ENCODE measurements around the gene CASS4. TPM values are rescaled to one million over a fixed set of nuclear protein-coding genes. Genes with fewer than 3 reads are reported as not detected.
"Not testable (repeated sequence)": the region's sequence is repeated elsewhere in the genome, so short reads cannot be mapped to it uniquely, and the experiment has no call there.

The CASS4 gene
- total RNA-seq, 1 experiment from 2014 or later = 0.64 TPM

DNA sequence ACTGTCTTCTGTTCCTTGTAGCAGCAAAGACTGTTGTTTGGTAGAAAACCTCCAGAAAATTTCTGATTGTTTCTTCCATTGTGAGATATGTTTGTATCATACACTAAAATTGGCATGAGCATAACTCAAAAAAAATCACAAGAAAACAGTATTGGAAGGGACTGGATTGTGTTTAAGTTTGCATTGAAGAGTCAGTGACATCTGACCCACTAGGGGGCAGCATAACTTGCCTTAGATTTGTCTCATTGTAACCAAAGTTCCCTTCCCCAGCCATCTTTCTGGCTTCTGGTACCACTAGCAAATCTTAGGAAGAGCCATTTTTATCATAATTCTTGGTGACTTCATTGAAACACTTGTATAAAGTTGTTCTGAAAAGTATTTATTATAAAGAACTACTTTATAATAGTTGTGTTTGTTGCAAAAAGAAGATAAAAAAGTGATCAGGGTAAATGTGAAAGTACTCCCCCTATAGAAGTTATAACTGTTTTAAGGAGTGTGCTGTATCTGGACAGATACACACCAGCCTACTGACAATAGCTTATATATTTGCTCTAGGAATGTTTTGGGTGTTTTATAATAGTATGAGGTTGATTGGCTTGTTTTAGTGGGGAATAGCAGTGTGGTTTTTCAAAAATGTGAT lies 11.9 kb upstream of the CASS4 start:
- no peak overlapping the region for H3K27ac Mint-ChIP-seq (ENCODE audit: unreplicated experiment)
- BruUV-seq (replicated peaks) = no TSS peak
- no peak overlapping the region for H3K4me3 ChIP-seq (ENCODE audit: low read depth, low read length)
- intact Hi-C loops (cut with micrococcal nuclease; ENCODE audit: unreplicated experiment) = loop anchor here (1.0 kb wide), 4 partner anchors 8 to 177 kb away; partner anchors contain the start of genes AURKA, CSTF1 and RTF2
- H3K4me3 Mint-ChIP-seq (ENCODE audit: unreplicated experiment) = no peak overlapping the region
- H3K27me3 Mint-ChIP-seq (ENCODE audit: insufficient read depth, unreplicated experiment) = no peaks in the 10 kb centered on the region
- peak; percentile 66 to 81 for DNase-seq
- no peaks in the 10 kb centered on the region for H3K27me3 ChIP-seq (replicated peaks; ENCODE audit: control insufficient read depth, insufficient read depth, low read length)
- ChIA-PET POLR2A (no interaction called here), CTCF (interaction anchor here (0.6 kb wide), 1 partner anchor 8 kb away, joined by 4 read pairs; the partner anchor contains the start of gene AURKA)
- no peaks in the 10 kb centered on the region for H3K9me3 Mint-ChIP-seq (ENCODE audit: unreplicated experiment)
- H3K9me3 ChIP-seq = no peaks in the 10 kb centered on the region
- H3K4me1 ChIP-seq = peaks cover 6% of the 10 kb centered on the region
- H3K36me3 ChIP-seq (ENCODE audit: control insufficient read depth, insufficient read depth, low read length) = peaks cover 6% of the 10 kb centered on the region
- peaks cover 5% of the 10 kb centered on the region for H3K4me1 Mint-ChIP-seq (ENCODE audit: low read depth, unreplicated experiment)
- TF ChIP-seq, protein P1, sequence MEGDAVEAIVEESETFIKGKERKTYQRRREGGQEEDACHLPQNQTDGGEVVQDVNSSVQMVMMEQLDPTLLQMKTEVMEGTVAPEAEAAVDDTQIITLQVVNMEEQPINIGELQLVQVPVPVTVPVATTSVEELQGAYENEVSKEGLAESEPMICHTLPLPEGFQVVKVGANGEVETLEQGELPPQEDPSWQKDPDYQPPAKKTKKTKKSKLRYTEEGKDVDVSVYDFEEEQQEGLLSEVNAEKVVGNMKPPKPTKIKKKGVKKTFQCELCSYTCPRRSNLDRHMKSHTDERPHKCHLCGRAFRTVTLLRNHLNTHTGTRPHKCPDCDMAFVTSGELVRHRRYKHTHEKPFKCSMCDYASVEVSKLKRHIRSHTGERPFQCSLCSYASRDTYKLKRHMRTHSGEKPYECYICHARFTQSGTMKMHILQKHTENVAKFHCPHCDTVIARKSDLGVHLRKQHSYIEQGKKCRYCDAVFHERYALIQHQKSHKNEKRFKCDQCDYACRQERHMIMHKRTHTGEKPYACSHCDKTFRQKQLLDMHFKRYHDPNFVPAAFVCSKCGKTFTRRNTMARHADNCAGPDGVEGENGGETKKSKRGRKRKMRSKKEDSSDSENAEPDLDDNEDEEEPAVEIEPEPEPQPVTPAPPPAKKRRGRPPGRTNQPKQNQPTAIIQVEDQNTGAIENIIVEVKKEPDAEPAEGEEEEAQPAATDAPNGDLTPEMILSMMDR (IDR thresholded peaks at IDR 0.05; ENCODE audit: insufficient read depth in 1 of 2, low read depth in 1 of 2, low read length in 1 of 2, severe bottlenecking in 1 of 2, unreplicated experiment in 1 of 2) = peak; percentile 96
- H3K36me3 Mint-ChIP-seq (ENCODE audit: insufficient read depth, unreplicated experiment) = peaks cover 94% of the 10 kb centered on the region

DNA sequence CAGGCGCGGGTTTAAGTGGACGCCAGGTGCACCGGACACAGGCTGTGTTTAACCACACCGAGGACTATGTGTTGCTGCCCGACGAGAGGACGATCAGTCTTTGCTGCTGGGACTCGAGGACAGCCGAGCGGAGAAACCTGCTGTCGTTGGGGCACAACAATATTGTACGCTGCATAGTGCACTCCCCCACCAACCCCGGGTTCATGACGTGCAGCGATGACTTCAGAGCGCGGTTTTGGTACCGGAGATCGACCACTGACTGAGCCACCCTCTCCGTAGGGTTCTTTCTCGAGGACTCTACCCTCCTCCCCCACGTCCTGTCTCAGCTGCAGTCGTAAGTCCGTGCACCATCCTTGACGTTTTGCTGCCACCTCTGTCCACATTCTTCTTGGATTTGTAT lies 8.6 kb upstream of the CASS4 start:
- CTCF ChIA-PET = interaction anchor here (0.5 kb wide), 1 partner anchor 11 kb away, joined by 4 read pairs; the partner anchor contains the start of gene CSTF1
- H3K9me3 Mint-ChIP-seq (ENCODE audit: unreplicated experiment) = no peaks in the 10 kb centered on the region

DNA sequence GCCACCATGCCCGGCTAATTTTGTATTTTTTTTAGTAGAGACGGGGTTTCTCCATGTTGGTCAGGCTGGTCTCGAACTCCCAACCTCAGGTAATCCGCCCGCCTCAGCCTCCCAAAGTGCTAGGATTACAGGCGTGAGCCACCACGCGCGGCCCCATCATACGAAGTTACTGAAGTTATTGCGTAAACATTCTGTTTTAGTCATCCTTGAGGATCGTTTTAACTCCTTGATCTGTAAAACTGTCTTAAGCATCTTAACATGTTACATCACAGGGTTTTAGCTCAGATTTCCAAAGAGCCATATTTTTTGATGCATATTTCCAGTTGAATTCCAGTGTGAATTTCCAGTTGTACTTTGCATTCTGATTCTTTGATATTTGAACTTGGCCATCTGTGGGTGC lies 6.7 kb upstream of the CASS4 start:
- intact Hi-C loops (cut with micrococcal nuclease; ENCODE audit: unreplicated experiment); H3K27ac Mint-ChIP-seq (ENCODE audit: unreplicated experiment); H3K4me1 Mint-ChIP-seq (ENCODE audit: low read depth, unreplicated experiment); H3K27me3 Mint-ChIP-seq (ENCODE audit: insufficient read depth, unreplicated experiment); POLR2A ChIA-PET; H3K4me1 ChIP-seq; BruUV-seq (replicated peaks); H3K4me3 Mint-ChIP-seq (ENCODE audit: unreplicated experiment); H3K36me3 ChIP-seq (ENCODE audit: control insufficient read depth, insufficient read depth, low read length); H3K9me3 Mint-ChIP-seq (ENCODE audit: unreplicated experiment); DNase-seq; CTCF ChIA-PET; H3K4me3 ChIP-seq (ENCODE audit: low read depth, low read length); H3K9me3 ChIP-seq; H3K27me3 ChIP-seq (replicated peaks; ENCODE audit: control insufficient read depth, insufficient read depth, low read length): not testable (repeated sequence)
- peaks cover 95% of the 10 kb centered on the region for H3K36me3 Mint-ChIP-seq (ENCODE audit: insufficient read depth, unreplicated experiment)

More for the DNA sequence above, 8.6 kb upstream of the CASS4 start:
- Histone ChIP-seq H3K4me1 (peaks cover 6% of the 10 kb centered on the region), H3K27me3 (replicated peaks; ENCODE audit: control insufficient read depth, insufficient read depth, low read length) (no peaks in the 10 kb centered on the region), H3K36me3 (ENCODE audit: control insufficient read depth, insufficient read depth, low read length) (peaks cover 8% of the 10 kb centered on the region), H3K4me3 (ENCODE audit: low read depth, low read length) (no peak overlapping the region), H3K9me3 (no peaks in the 10 kb centered on the region)
- TF ChIP-seq, protein P1 (IDR thresholded peaks at IDR 0.05; ENCODE audit: insufficient read depth in 1 of 2, low read depth in 1 of 2, low read length in 1 of 2, severe bottlenecking in 1 of 2, unreplicated experiment in 1 of 2) = no peak
- BruUV-seq (replicated peaks) = no TSS peak
- POLR2A ChIA-PET = no interaction called here
- intact Hi-C loops (cut with micrococcal nuclease; ENCODE audit: unreplicated experiment) = no loop called here
- Mint-ChIP-seq H3K27ac (ENCODE audit: unreplicated experiment) (no peak overlapping the region), H3K4me1 (ENCODE audit: low read depth, unreplicated experiment) (peaks cover 5% of the 10 kb centered on the region), H3K4me3 (ENCODE audit: unreplicated experiment) (no peak overlapping the region), H3K36me3 (ENCODE audit: insufficient read depth, unreplicated experiment) (peaks cover 98% of the 10 kb centered on the region), H3K27me3 (ENCODE audit: insufficient read depth, unreplicated experiment) (no peaks in the 10 kb centered on the region)
- peak in 1 of 2 experiments; percentile 45 for DNase-seq
